GM12864 (cell line): ENCODE measurements around the gene BTG2.
"Not testable (repeated sequence)": the region's sequence is repeated elsewhere in the genome, so short reads cannot be mapped to it uniquely, and the experiment has no call there.

Experiments used
- DNase-seq: peaks from one replicate; pipeline ENCODE4 v3.0.0-alpha.2; 2011; ENCODE audit warnings: low read depth
- H3K4me3 ChIP-seq: 2 replicates; pipeline ENCODE4 v1.5.1; 2011; ENCODE audit warnings: mild to moderate bottlenecking, low read depth, low read length, control low read depth
- TF ChIP-seq, protein P1 (sequence below): IDR thresholded peaks from 2 replicates; pipeline ENCODE4 v1.5.1; 2011; ENCODE audit warnings: low read depth, mild to moderate bottlenecking, moderate library complexity, low read length, control low read depth, inconsistent platforms; ENCODE audit errors: missing control alignments

The BTG2 gene

GRCh38 chr1:203311368-203312301, 6.3 kb downstream of the BTG2 start:
- no peak overlapping the region for H3K4me3 ChIP-seq
- DNase-seq = no peak
- TF ChIP-seq, protein P1, sequence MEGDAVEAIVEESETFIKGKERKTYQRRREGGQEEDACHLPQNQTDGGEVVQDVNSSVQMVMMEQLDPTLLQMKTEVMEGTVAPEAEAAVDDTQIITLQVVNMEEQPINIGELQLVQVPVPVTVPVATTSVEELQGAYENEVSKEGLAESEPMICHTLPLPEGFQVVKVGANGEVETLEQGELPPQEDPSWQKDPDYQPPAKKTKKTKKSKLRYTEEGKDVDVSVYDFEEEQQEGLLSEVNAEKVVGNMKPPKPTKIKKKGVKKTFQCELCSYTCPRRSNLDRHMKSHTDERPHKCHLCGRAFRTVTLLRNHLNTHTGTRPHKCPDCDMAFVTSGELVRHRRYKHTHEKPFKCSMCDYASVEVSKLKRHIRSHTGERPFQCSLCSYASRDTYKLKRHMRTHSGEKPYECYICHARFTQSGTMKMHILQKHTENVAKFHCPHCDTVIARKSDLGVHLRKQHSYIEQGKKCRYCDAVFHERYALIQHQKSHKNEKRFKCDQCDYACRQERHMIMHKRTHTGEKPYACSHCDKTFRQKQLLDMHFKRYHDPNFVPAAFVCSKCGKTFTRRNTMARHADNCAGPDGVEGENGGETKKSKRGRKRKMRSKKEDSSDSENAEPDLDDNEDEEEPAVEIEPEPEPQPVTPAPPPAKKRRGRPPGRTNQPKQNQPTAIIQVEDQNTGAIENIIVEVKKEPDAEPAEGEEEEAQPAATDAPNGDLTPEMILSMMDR = no peak

GRCh38 chr1:203314025-203314759, 8.9 kb downstream of the BTG2 start:
- not testable (repeated sequence) for H3K4me3 ChIP-seq, DNase-seq

DNA sequence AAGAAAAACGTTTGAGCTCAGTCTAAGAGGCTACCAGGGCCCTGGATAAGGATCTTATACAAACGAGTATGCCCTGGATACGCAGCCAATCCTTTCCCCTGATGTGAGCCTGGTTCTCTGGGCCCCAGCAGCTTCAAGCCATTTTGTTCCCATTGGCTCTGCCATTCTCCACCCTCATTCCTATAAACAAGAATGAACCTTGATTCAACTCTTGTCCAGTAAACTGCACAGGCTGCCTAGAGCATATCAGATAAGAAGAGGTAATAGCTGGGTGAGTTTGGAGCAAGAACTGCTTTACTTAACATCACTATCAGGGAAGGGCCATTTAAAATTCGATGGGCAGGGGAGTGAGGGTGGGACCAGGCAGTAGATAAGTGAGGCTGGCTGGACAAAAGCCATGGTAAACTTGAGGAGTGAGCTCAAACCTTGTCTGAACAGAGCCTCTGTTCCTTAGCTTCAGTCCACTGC, 11.3 kb downstream of the BTG2 start:
- H3K4me3 ChIP-seq = no peak overlapping the region
- TF ChIP-seq, protein P1 = no peak
- no peak for DNase-seq

DNA sequence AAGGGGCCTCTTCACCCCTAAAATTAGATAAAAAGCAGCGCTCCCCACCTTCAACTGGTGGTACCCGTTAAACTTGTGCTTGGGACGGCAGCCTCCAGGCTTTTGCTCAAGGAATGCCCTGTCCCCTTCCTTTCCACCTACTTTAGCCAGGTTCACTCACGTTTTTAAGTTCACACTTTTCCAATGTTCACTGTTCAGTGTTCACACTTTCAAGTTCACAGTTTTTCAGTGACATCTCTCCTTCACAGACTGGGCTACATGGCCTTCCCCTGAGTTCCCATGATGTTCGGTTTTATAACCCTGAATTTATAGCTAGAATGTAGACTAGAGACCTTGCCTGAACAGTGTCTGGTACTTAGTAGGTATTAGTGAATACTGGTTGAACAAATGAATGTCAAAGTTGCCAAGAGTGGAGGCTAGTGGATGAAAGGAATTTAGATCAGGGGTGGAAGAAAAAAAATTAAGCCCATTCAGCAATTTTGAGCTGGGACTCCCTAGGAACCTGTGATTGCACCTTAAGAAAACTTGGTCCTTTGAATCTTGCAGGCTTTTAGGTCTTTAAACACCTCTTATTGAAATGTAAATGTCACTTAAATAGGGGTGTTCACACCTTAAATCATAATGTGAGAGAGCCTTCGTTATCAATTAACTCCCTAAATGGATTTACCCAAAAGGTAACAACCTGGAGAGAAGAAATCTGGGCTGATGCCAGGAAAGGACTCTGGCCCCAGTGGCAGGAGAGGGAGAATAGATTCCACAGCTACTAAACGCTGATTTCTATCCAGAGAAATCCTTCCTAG, 12.3 kb downstream of the BTG2 start:
- TF ChIP-seq, protein P1 = no peak
- no peak overlapping the region for H3K4me3 ChIP-seq
- no peak for DNase-seq

DNA sequence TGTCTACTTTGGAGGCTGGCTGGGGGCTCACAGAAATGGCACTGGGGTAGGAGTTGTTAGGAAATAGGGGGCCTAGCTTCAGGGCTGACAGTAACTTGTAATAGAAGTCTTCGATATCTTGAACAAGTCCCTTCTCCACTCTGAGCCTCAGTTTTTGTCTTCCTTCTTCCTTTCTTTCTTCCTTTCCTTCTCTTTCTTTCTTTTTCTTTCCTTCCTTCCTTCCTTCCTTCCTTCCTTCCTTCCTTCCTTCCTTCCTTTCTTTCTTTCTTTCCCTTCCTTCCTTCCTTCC, 12.9 kb downstream of the BTG2 start:
- TF ChIP-seq, protein P1 = no peak
- H3K4me3 ChIP-seq = no peak overlapping the region
- no peak for DNase-seq

GRCh38 chr1:203320591-203321272, 15.4 kb downstream of the BTG2 start:
- TF ChIP-seq, protein P1 = no peak
- DNase-seq = peak; percentile 92
- H3K4me3 ChIP-seq = no peak overlapping the region
